Cardiac muscle cell (in vitro differentiated cells and primary cell): ENCODE results near the gene PPCS. TPM values are rescaled to one million over a fixed set of nuclear protein-coding genes. Genes with fewer than 3 reads are reported as not detected.
A peak's percentile ranks its signal among the peaks of the same experiment; 100 is the strongest.

Experiments used
- DNase-seq, 2 donors: peaks; one replicate each; pipeline versions ENCODE4 v3.0.0 to v3.0.0-alpha.2; 2010 to 2017; ENCODE audit warnings: low read depth in 1 of 2, low spot score in 1 of 2
- H3K27ac ChIP-seq: fragments of 200-600 bp; sonication (generic); 2 replicates; pipeline ENCODE4 v1.5.1; 2016
- H3K27me3 ChIP-seq: fragments of 200-600 bp; sonication (generic); 2 replicates; pipeline ENCODE4 v1.6.0; 2016; ENCODE audit warnings: control low read depth
- H3K36me3 ChIP-seq: fragments of 200-600 bp; sonication (generic); 2 replicates; pipeline ENCODE4 v1.5.1; 2016; ENCODE audit warnings: control low read depth
- H3K4me1 ChIP-seq: fragments of 200-600 bp; sonication (generic); 2 replicates; pipeline ENCODE4 v1.8.1; 2017; ENCODE audit warnings: low read depth, mild to moderate bottlenecking, mixed run types
- H3K4me3 ChIP-seq: fragments of 200-600 bp; sonication (generic); 2 replicates; pipeline ENCODE4 v1.5.1; 2016; ENCODE audit warnings: mild to moderate bottlenecking
- H3K9me3 ChIP-seq: fragments of 200-600 bp; sonication (generic); 2 replicates; pipeline ENCODE4 v1.5.1; 2017; ENCODE audit warnings: low read depth, mild to moderate bottlenecking, control low read depth
- CTCF ChIP-seq: IDR thresholded peaks from 2 replicates; pipeline ENCODE4 v1.5.1; 2012; ENCODE audit warnings: low read depth, mild to moderate bottlenecking, low read length
- polyA plus RNA-seq: library from polyadenylated mRNA; unstranded; fragments of >200 nt; fragmentation: Nextera tagmentation; extraction: Ambion mirVana; gene quantifications from 2 replicates; pipeline ENCODE4 v1.2.1, GENCODE V29; 2016
- total RNA-seq: library from RNA; depleted of rRNA; stranded (reverse); fragments of >200 nt; gene quantifications from 2 replicates; pipeline ENCODE4 v1.2.3, GENCODE V29; 2016

The PPCS gene
- total and polyA plus RNA-seq, 2 experiments from 2014 or later = 54.5 to 102 TPM

- no peak for DNase-seq
- peaks cover 4% of the 10 kb centered on the region for H3K4me1 ChIP-seq
- H3K36me3 ChIP-seq = no peaks in the 10 kb centered on the region
- peaks cover 3% of the 10 kb centered on the region for H3K27me3 ChIP-seq
- no peaks in the 10 kb centered on the region for H3K9me3 ChIP-seq
- TF ChIP-seq CTCF = no peak
- no peak overlapping the region for H3K4me3 ChIP-seq
- no peak overlapping the region for H3K27ac ChIP-seq
Measured at GRCh38 chr1:42453386-42453785, 3.0 kb upstream of the PPCS start.

- no peak for TF ChIP-seq CTCF
- no peak overlapping the region for H3K27ac ChIP-seq
- no peaks in the 10 kb centered on the region for H3K9me3 ChIP-seq
- H3K4me1 ChIP-seq = peaks cover 4% of the 10 kb centered on the region
- no peaks in the 10 kb centered on the region for H3K36me3 ChIP-seq
- DNase-seq = no peak
- no peak overlapping the region for H3K4me3 ChIP-seq
- peaks cover 3% of the 10 kb centered on the region for H3K27me3 ChIP-seq
Measured at GRCh38 chr1:42454403-42454802, 1.9 kb upstream of the PPCS start.

- TF ChIP-seq CTCF = no peak
- Histone ChIP-seq H3K4me1 (peaks cover 4% of the 10 kb centered on the region), H3K4me3 (peak overlapping the region; percentile 45), H3K27ac (peak overlapping the region; percentile 82), H3K27me3 (peaks cover 3% of the 10 kb centered on the region), H3K9me3 (no peaks in the 10 kb centered on the region), H3K36me3 (no peaks in the 10 kb centered on the region)
- DNase-seq = peak in 1 of 2 donors; percentile 63
Measured at GRCh38 chr1:42456754-42457089, 379 bp downstream of the PPCS start.

GRCh38 chr1:42461196-42461595, 4.9 kb downstream of the PPCS start:
- Histone ChIP-seq H3K36me3 (no peaks in the 10 kb centered on the region), H3K4me1 (peaks cover 17% of the 10 kb centered on the region), H3K27me3 (no peaks in the 10 kb centered on the region), H3K4me3 (no peak overlapping the region), H3K9me3 (no peaks in the 10 kb centered on the region), H3K27ac (no peak overlapping the region)
- no peak for TF ChIP-seq CTCF
- DNase-seq = no peak

GRCh38 chr1:42462828-42463763, 6.8 kb downstream of the PPCS start, which contains the start of gene CCDC30:
TSS of gene CCDC30 (plus strand) at chr1:42463286. CDS start at chr1:42480552, 17,266 bp downstream.
- H3K27me3 ChIP-seq = peaks cover 4% of the 10 kb centered on the region
- peak within 1 kb of the TSS; percentile 57 for H3K4me3 ChIP-seq
- H3K27ac ChIP-seq = peak within 1 kb of the TSS; percentile 41
- peaks cover 13% of the 10 kb centered on the region for H3K4me1 ChIP-seq
- H3K9me3 ChIP-seq = no peaks in the 10 kb centered on the region
- peak; percentile 98 for DNase-seq
- TF ChIP-seq CTCF = no peak
- H3K36me3 ChIP-seq = no peaks in the 10 kb centered on the region
